DND-41 (cell line): ENCODE results near the gene RASGRP1.

Experiments
- ATAC-seq: fragments of 200-7000 bp; cut with Tn5 transposase; 3 replicates; pipeline ENCODE4 v1.9.1; 2021; ENCODE audit warnings: low read depth; ENCODE audit not compliant: insufficient read depth
- DNase-seq: peaks from one replicate; pipeline ENCODE4 v3.0.0-alpha.2; 2020
- H2AFZ ChIP-seq: 2 replicates; pipeline ENCODE4 v1.6.0; 2012; ENCODE audit warnings: low read depth, low read length
- H3K27ac ChIP-seq: 2 replicates; pipeline ENCODE4 v1.5.1; 2012; ENCODE audit warnings: low read length, inconsistent platforms
- H3K27me3 ChIP-seq: fragments of 200-600 bp; sonication (generic); 2 replicates; pipeline ENCODE4 v1.6.0; 2012; ENCODE audit warnings: low read length, mild to moderate bottlenecking, inconsistent platforms; ENCODE audit not compliant: insufficient read depth, poor library complexity
- H3K36me3 ChIP-seq: 2 replicates; pipeline ENCODE4 v1.5.1; 2012; ENCODE audit warnings: low read length, inconsistent platforms; ENCODE audit not compliant: insufficient read depth
- H3K4me1 ChIP-seq: 2 replicates; pipeline ENCODE4 v1.5.1; 2012; ENCODE audit warnings: mild to moderate bottlenecking, low read length; ENCODE audit not compliant: insufficient read depth
- H3K4me2 ChIP-seq: 2 replicates; pipeline ENCODE4 v1.6.0; 2012; ENCODE audit warnings: mild to moderate bottlenecking, moderate library complexity, low read length, inconsistent platforms; ENCODE audit not compliant: insufficient read depth
- H3K4me3 ChIP-seq, 2 experiments: fragments of 200-600 bp in 1 of 2; shearing (Covaris generic) in 1 of 2; 2 replicates each; pipeline ENCODE4 v1.5.1; 2012 to 2016; ENCODE audit warnings: inconsistent platforms in 2 of 2, low read length in 2 of 2, mild to moderate bottlenecking in 2 of 2, low read depth in 1 of 2, moderate library complexity in 1 of 2
- H3K79me2 ChIP-seq: 2 replicates; pipeline ENCODE4 v1.6.0; 2012; ENCODE audit warnings: low read length, inconsistent platforms; ENCODE audit not compliant: insufficient read depth
- H3K9ac ChIP-seq: 2 replicates; pipeline ENCODE4 v1.6.0; 2012; ENCODE audit warnings: low read depth, mild to moderate bottlenecking, inconsistent platforms, low read length, moderate library complexity
- H3K9me3 ChIP-seq: 2 replicates; pipeline ENCODE4 v1.5.1; 2012; ENCODE audit warnings: low read length, moderate library complexity, mild to moderate bottlenecking, inconsistent platforms; ENCODE audit not compliant: insufficient read depth, severe bottlenecking
- H4K20me1 ChIP-seq: 2 replicates; pipeline ENCODE4 v1.6.0; 2012; ENCODE audit warnings: low read length; ENCODE audit not compliant: insufficient read depth
- EZH2 ChIP-seq: IDR thresholded peaks from 3 replicates; pipeline ENCODE4 v1.6.1; 2012; ENCODE audit warnings: borderline replicate concordance, low read depth, mild to moderate bottlenecking, moderate library complexity, low read length, inconsistent platforms; ENCODE audit not compliant: severe bottlenecking
- TF ChIP-seq, protein P1 (sequence below): IDR thresholded peaks from 2 replicates; pipeline ENCODE4 v1.5.1; 2012; ENCODE audit warnings: borderline replicate concordance, low read length, moderate library complexity, mild to moderate bottlenecking; ENCODE audit not compliant: poor library complexity, severe bottlenecking; ENCODE audit errors: extremely low read depth

RASGRP1 gene

DNA sequence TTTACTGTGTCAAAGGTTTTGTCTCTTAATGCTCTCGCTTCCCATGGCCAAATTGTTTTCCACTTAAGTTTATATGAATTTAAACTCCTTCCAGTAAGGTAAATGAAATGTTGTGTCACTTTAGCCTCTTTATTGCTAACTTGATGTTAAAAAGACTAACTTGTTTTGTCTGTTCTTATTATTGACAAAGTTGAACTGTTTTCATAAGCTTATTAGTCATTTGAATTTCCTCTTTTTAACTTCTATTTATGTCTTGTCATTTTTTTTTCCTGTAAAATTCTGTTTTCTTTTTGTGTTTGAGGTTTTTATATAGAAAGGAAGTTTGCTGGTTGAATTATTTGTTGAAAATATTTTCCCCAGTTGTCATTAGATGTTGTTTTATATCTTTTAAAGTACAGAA, 84.9 kb downstream of the RASGRP1 start:
- TF ChIP-seq, protein P1, sequence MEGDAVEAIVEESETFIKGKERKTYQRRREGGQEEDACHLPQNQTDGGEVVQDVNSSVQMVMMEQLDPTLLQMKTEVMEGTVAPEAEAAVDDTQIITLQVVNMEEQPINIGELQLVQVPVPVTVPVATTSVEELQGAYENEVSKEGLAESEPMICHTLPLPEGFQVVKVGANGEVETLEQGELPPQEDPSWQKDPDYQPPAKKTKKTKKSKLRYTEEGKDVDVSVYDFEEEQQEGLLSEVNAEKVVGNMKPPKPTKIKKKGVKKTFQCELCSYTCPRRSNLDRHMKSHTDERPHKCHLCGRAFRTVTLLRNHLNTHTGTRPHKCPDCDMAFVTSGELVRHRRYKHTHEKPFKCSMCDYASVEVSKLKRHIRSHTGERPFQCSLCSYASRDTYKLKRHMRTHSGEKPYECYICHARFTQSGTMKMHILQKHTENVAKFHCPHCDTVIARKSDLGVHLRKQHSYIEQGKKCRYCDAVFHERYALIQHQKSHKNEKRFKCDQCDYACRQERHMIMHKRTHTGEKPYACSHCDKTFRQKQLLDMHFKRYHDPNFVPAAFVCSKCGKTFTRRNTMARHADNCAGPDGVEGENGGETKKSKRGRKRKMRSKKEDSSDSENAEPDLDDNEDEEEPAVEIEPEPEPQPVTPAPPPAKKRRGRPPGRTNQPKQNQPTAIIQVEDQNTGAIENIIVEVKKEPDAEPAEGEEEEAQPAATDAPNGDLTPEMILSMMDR, result no peak
- TF ChIP-seq EZH2, result no peak
- Histone ChIP-seq H3K27ac (no peak overlapping the region), H4K20me1 (no peaks in the 10 kb centered on the region), H3K9me3 (no peaks in the 10 kb centered on the region), H3K9ac (no peak overlapping the region), H2AFZ (no peak overlapping the region), H3K79me2 (no peaks in the 10 kb centered on the region), H3K4me1 (no peaks in the 10 kb centered on the region), H3K4me2 (no peak overlapping the region), H3K36me3 (peaks cover 55% of the 10 kb centered on the region), H3K27me3 (no peaks in the 10 kb centered on the region), H3K4me3 (no peak overlapping the region)
- no peak for DNase-seq
- no peak for ATAC-seq

DNA sequence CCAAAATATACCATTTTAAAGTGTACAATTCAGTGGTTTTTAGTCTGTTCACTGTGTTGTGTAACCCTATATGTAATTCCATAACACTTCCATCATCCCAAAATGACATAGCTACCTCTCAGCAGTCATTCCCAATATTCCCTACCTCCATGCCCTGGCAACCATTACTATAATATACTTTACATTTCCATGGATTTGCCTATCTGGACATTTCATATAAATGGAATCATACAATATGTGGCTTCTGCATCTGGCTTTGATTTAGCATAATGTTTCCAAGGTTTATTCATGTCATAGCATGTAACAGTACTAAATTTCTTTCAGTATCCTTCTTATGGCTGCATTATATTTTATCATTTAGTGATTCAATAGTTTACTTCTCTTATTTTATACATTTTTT, 85.3 kb downstream of the RASGRP1 start:
- H3K4me3 ChIP-seq, result no peak overlapping the region

DNA sequence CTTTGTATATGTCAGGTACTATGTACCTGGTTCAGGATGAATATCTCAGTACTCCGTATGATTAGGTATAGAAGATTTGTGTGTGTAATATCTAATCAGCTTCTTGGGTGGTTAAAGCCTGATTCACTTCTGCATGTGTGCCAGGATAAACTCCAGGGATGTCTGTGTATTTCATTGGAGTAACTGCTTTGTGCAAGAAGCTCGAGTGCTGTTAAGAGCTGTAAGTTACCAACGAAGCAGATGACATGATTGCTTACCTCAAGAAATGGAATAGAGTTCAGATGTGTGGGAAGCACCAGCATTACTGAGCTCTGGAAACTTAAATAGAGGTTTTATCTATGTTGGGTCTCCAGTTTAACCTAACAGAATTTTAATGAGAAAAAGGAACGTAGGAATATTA, 87.0 kb downstream of the RASGRP1 start:
- Histone ChIP-seq H3K9ac (no peak overlapping the region), H3K27ac (no peak overlapping the region), H3K4me2 (no peak overlapping the region), H3K36me3 (peaks cover 63% of the 10 kb centered on the region), H3K4me3 (no peak overlapping the region), H3K27me3 (no peaks in the 10 kb centered on the region), H3K9me3 (no peaks in the 10 kb centered on the region), H2AFZ (no peak overlapping the region), H3K4me1 (no peaks in the 10 kb centered on the region), H4K20me1 (no peaks in the 10 kb centered on the region), H3K79me2 (no peaks in the 10 kb centered on the region)
- TF ChIP-seq, protein P1, result no peak
- TF ChIP-seq EZH2, result no peak
- no peak for ATAC-seq
- DNase-seq, result no peak

More for the DNA sequence above, 85.3 kb downstream of the RASGRP1 start:
- ATAC-seq (no peak), DNase-seq (no peak)
- no peaks in the 10 kb centered on the region for H4K20me1 ChIP-seq
- no peak overlapping the region for H3K4me2 ChIP-seq
- H3K27me3 ChIP-seq, result no peaks in the 10 kb centered on the region
- no peak overlapping the region for H2AFZ ChIP-seq
- TF ChIP-seq EZH2, result no peak
- TF ChIP-seq, protein P1, result no peak
- H3K27ac ChIP-seq, result no peak overlapping the region
- H3K4me1 ChIP-seq, result no peaks in the 10 kb centered on the region
- H3K9me3 ChIP-seq, result no peaks in the 10 kb centered on the region
- no peak overlapping the region for H3K9ac ChIP-seq
- H3K79me2 ChIP-seq, result no peaks in the 10 kb centered on the region
- H3K36me3 ChIP-seq, result peaks cover 60% of the 10 kb centered on the region

DNA sequence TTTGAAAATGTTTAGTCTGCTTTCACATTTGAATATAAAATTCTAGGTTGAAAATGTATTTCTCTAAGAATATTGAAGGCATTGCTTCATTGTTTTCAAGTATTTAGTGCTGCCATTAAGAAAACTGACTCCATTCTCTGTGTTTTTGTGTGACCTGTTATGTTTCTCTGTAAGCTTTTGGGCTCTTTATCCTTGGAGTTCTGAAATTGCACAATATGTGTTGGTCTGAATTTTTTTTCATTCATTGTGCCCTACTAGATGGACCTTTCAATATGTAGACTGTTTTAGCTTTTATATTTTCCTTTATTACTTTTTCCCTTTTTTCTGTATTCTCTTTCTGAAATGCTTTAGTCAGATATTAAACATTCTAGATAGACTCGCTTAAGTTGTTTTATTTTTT, 88.5 kb downstream of the RASGRP1 start:
- DNase-seq (no peak), ATAC-seq (no peak)
- Histone ChIP-seq H3K4me3 (no peak overlapping the region), H3K4me1 (no peaks in the 10 kb centered on the region), H3K27me3 (no peaks in the 10 kb centered on the region), H3K4me2 (no peak overlapping the region), H4K20me1 (no peaks in the 10 kb centered on the region), H3K36me3 (peaks cover 56% of the 10 kb centered on the region), H3K9me3 (no peaks in the 10 kb centered on the region), H3K27ac (no peak overlapping the region), H3K79me2 (no peaks in the 10 kb centered on the region), H3K9ac (no peak overlapping the region), H2AFZ (no peak overlapping the region)
- TF ChIP-seq, protein P1, result no peak
- no peak for TF ChIP-seq EZH2
